ENCODE measurements around the gene TBC1D3B.

Gene TBC1D3B

GRCh38 chr17:36128411-36128978 is 47.9 kb downstream of the TBC1D3B start:
- peak overlapping the region; percentile 43 for H3K4me3 ChIP-seq (ENCODE audit: low read length)
- H3K79me2 ChIP-seq (ENCODE audit: control insufficient read depth, low read length) = no peaks in the 10 kb centered on the region
- H3K9me2 ChIP-seq (replicated peaks; ENCODE audit: control insufficient read depth, low read length) = no peaks in the 10 kb centered on the region

DNA sequence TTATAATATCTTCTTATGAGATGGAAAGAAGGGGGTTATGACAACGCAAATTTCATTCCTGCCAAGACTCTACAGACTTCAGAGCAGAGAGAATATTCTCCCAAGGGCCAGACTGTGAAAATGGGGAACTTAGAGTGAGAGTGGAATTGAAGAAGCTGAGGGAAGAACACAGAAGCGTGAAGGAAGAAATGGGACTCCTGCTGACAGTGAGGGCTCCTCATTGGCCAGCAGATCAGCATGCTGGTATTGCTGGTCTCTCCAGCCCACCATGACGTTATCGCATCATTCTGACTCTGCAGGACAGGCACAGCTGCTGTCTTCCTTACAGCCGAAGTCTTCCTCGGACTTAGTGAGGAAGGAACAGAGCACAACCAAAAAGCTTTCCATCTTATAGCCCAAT is 48.5 kb downstream of the TBC1D3B start:
- H3K4me3 ChIP-seq (ENCODE audit: low read length) = peak overlapping the region; percentile 43

More at GRCh38 chr17:36128411-36128978, 47.9 kb downstream of the TBC1D3B start:
- Histone ChIP-seq H3K4me1 (ENCODE audit: control insufficient read depth, low read length) (peaks cover 30% of the 10 kb centered on the region), H3K27ac (ENCODE audit: low read depth, low read length) (no peak overlapping the region), H3F3A (ENCODE audit: control insufficient read depth, insufficient read depth) (peaks cover 6% of the 10 kb centered on the region; the same call in 1 of the 2 replicates), H3K36me3 (ENCODE audit: control insufficient read depth, low read length) (no peaks in the 10 kb centered on the region; the same call in 1 of the 2 replicates), H4K20me1 (ENCODE audit: control insufficient read depth, insufficient read depth, low read depth, low read length) (no peaks in the 10 kb centered on the region; the same call in 1 of the 2 replicates), H3K4me2 (ENCODE audit: low read length) (peak overlapping the region; percentile 61), H3K27me3 (ENCODE audit: control insufficient read depth, low read length) (peaks cover 54% of the 10 kb centered on the region), H3K9me3 (ENCODE audit: control insufficient read depth, insufficient read depth, low read length) (peaks cover 29% of the 10 kb centered on the region)
- TF ChIP-seq CTCF (IDR thresholded peaks at IDR 0.05; ENCODE audit: low read depth, low read length, poor library complexity, severe bottlenecking) (no peak), EZH2phosphoT487 (IDR thresholded peaks at IDR 0.05; ENCODE audit: borderline replicate concordance, low read length) (no peak)

GRCh38 chr17:36127199-36127893 is 49.1 kb downstream of the TBC1D3B start:
- no peak for TF ChIP-seq EZH2phosphoT487 (IDR thresholded peaks at IDR 0.05; ENCODE audit: borderline replicate concordance, low read length)
- H3K27ac ChIP-seq (ENCODE audit: low read depth, low read length) = peak overlapping the region; percentile 30
- peaks cover 48% of the 10 kb centered on the region for H3K27me3 ChIP-seq (ENCODE audit: control insufficient read depth, low read length)
- peaks cover 6% of the 10 kb centered on the region; the same call in 1 of the 2 replicates for H3F3A ChIP-seq (ENCODE audit: control insufficient read depth, insufficient read depth)
- H3K4me3 ChIP-seq (ENCODE audit: low read length) = peak overlapping the region; percentile 43
- H3K4me2 ChIP-seq (ENCODE audit: low read length) = peak overlapping the region; percentile 61
- no peaks in the 10 kb centered on the region; the same call in 1 of the 2 replicates for H3K36me3 ChIP-seq (ENCODE audit: control insufficient read depth, low read length)
- no peaks in the 10 kb centered on the region for H3K9me2 ChIP-seq (replicated peaks; ENCODE audit: control insufficient read depth, low read length)
- no peaks in the 10 kb centered on the region for H3K79me2 ChIP-seq (ENCODE audit: control insufficient read depth, low read length)
- H3K4me1 ChIP-seq (ENCODE audit: control insufficient read depth, low read length) = peaks cover 28% of the 10 kb centered on the region
- peaks cover 29% of the 10 kb centered on the region for H3K9me3 ChIP-seq (ENCODE audit: control insufficient read depth, insufficient read depth, low read length)
- no peaks in the 10 kb centered on the region; the same call in 1 of the 2 replicates for H4K20me1 ChIP-seq (ENCODE audit: control insufficient read depth, insufficient read depth, low read depth, low read length)

More for the DNA sequence above, 48.5 kb downstream of the TBC1D3B start:
- Histone ChIP-seq H4K20me1 (ENCODE audit: control insufficient read depth, insufficient read depth, low read depth, low read length) (no peaks in the 10 kb centered on the region; the same call in 1 of the 2 replicates), H3K4me2 (ENCODE audit: low read length) (peak overlapping the region; percentile 61), H3K79me2 (ENCODE audit: control insufficient read depth, low read length) (no peaks in the 10 kb centered on the region), H3K27ac (ENCODE audit: low read depth, low read length) (peak overlapping the region; percentile 30; the same call in 1 of the 2 replicates), H3K9me2 (replicated peaks; ENCODE audit: control insufficient read depth, low read length) (no peaks in the 10 kb centered on the region), H3K4me1 (ENCODE audit: control insufficient read depth, low read length) (peaks cover 30% of the 10 kb centered on the region), H3K36me3 (ENCODE audit: control insufficient read depth, low read length) (no peaks in the 10 kb centered on the region; the same call in 1 of the 2 replicates), H3K27me3 (ENCODE audit: control insufficient read depth, low read length) (peaks cover 51% of the 10 kb centered on the region), H3K9me3 (ENCODE audit: control insufficient read depth, insufficient read depth, low read length) (peaks cover 29% of the 10 kb centered on the region), H3F3A (ENCODE audit: control insufficient read depth, insufficient read depth) (peaks cover 6% of the 10 kb centered on the region; the same call in 1 of the 2 replicates)
- TF ChIP-seq EZH2phosphoT487 (IDR thresholded peaks at IDR 0.05; ENCODE audit: borderline replicate concordance, low read length) (no peak), CTCF (IDR thresholded peaks at IDR 0.05; ENCODE audit: low read depth, low read length, poor library complexity, severe bottlenecking) (no peak)

Data from DOHH2 (cell line).